Uterus (tissue), 2 donors: ENCODE results near the gene TTLL4.

Source experiments
- POLR2A ChIP-seq, 2 donors: fragments of 450-650 bp; IDR thresholded peaks; one replicate each; pipeline ENCODE4 v1.6.1; 2016; ENCODE audit warnings: antibody characterized with exemption in 2 of 2, mild to moderate bottlenecking in 1 of 2, moderate library complexity in 1 of 2
- TF ChIP-seq, protein P1 (sequence below), 4 experiments: fragments of 200-600 bp in 2 of 4; fragments of 450-650 bp in 2 of 4; sonication (generic) in 2 of 4; IDR thresholded peaks; one replicate each; pipeline ENCODE4 v1.5.1; 2016 to 2019; ENCODE audit warnings: antibody characterized with exemption in 4 of 4, mild to moderate bottlenecking in 2 of 4, moderate library complexity in 1 of 4

DNA sequence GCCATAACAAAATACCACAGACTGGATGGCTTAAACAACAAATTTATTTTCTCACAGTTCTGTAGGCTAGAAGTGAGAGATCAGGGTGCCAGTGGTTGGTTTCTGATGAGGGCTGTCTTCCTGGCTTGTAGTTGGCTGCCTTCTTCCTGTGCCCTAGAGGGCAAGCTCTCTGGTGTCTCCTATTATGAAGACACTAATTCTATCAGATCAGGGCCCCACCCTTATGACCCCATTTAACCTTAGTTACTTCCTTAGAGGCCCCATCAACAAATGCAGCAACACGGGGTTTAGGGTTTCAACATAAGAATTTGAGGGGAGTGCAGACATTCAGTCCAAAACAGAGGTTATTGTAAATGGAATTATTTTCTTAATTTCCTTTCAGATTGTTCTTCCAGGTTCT is 94.2 kb downstream of the TTLL4 start:
- TF ChIP-seq, protein P1, sequence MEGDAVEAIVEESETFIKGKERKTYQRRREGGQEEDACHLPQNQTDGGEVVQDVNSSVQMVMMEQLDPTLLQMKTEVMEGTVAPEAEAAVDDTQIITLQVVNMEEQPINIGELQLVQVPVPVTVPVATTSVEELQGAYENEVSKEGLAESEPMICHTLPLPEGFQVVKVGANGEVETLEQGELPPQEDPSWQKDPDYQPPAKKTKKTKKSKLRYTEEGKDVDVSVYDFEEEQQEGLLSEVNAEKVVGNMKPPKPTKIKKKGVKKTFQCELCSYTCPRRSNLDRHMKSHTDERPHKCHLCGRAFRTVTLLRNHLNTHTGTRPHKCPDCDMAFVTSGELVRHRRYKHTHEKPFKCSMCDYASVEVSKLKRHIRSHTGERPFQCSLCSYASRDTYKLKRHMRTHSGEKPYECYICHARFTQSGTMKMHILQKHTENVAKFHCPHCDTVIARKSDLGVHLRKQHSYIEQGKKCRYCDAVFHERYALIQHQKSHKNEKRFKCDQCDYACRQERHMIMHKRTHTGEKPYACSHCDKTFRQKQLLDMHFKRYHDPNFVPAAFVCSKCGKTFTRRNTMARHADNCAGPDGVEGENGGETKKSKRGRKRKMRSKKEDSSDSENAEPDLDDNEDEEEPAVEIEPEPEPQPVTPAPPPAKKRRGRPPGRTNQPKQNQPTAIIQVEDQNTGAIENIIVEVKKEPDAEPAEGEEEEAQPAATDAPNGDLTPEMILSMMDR (IDR thresholded peaks at IDR 0.05), result no peak
- no peak for TF ChIP-seq POLR2A (IDR thresholded peaks at IDR 0.05)
